GM19372 (cell line): ENCODE measurements around the gene BAZ2B.

Source experiments
- ATAC-seq: cut with Tn5 transposase; IDR thresholded peaks from one replicate; pipeline ENCODE4 v1.9.1; 2021; ENCODE audit warnings: mild to moderate bottlenecking, low read depth, moderate library complexity; ENCODE audit not compliant: unreplicated experiment

BAZ2B gene

GRCh38 chr2:159279700-159280099, 336.6 kb downstream of the BAZ2B start:
- no peak for ATAC-seq

GRCh38 chr2:159275111-159275510, 341.2 kb downstream of the BAZ2B start:
- ATAC-seq: no peak

- ATAC-seq: no peak
Observed at GRCh38 chr2:159272156-159272555, 344.2 kb downstream of the BAZ2B start.

GRCh38 chr2:159270744-159271379, 345.5 kb downstream of the BAZ2B start:
- ATAC-seq: no peak
